ENCODE data around the gene ZCCHC9. TPM values are rescaled to one million over a fixed set of nuclear protein-coding genes. Genes with fewer than 3 reads are reported as not detected.
"Not testable (repeated sequence)": the region's sequence is repeated elsewhere in the genome, so short reads cannot be mapped to it uniquely, and the experiment has no call there.

The ZCCHC9 gene
- total and polyA plus RNA-seq, 4 experiments from 2014 or later = 20.0 to 26.1 (median 25.2) TPM

DNA sequence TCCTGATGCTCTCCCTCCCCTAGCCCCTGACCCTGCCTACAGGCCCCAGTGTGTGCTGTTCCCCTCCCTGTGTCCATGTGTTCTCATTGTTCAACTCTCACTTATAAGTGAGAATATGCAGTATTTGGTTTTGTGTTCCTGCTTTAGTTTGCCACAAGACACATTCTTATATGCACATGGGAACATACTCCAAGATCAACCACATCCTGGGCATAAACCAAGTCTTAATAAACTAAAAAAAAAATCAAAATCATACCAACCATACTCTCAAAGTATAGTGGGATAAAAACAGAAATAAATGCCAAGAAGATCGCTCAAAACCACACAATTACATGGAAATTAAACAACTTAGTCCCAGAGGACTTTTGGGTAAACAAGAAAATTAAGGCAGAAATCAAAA, 11.2 kb upstream of the ZCCHC9 start:
- Mint-ChIP-seq H3K36me3 (peaks cover 21 to 28% of the 10 kb centered on the region in 2 donors), H3K9me3 (peaks cover 7 to 19% (median 13%) of the 10 kb centered on the region in 8 donors), H3K27me3 (no peaks in the 10 kb centered on the region), H3K27ac (peak overlapping the region in 2 of 7 donors; percentile 9 to 11), H3K4me1 (peaks cover 40 to 69% (median 58%) of the 10 kb centered on the region in 4 donors), H3K4me3 (no peak overlapping the region)
- CTCF ChIA-PET (ENCODE audit: partially characterized antibody) = interaction anchor here (1.4 kb wide), 1 partner anchor 9 kb away, joined by 5 read pairs; no protein-coding TSS in a partner anchor
- no peak overlapping the region for H3K27ac ChIP-seq (ENCODE audit: low read depth, low read length)
- intact Hi-C loops (cut with micrococcal nuclease) = no loop called here
- H3K9me3 ChIP-seq (ENCODE audit: control insufficient read depth in 1 of 2, low read length in 2 of 2) = no peaks in the 10 kb centered on the region
- no peaks in the 10 kb centered on the region for H3K27me3 ChIP-seq (ENCODE audit: insufficient read depth, low read length)
- DNase-seq = no peak
- POLR2A ChIA-PET (ENCODE audit: partially characterized antibody) = no interaction called here
- no peak overlapping the region for H3K4me3 ChIP-seq (ENCODE audit: low read length in 2 of 2)
- peaks cover 32% of the 10 kb centered on the region for H3K4me1 ChIP-seq (ENCODE audit: insufficient read depth, low read length)
- no peaks in the 10 kb centered on the region for H3K36me3 ChIP-seq (ENCODE audit: insufficient read depth, low read length)

DNA sequence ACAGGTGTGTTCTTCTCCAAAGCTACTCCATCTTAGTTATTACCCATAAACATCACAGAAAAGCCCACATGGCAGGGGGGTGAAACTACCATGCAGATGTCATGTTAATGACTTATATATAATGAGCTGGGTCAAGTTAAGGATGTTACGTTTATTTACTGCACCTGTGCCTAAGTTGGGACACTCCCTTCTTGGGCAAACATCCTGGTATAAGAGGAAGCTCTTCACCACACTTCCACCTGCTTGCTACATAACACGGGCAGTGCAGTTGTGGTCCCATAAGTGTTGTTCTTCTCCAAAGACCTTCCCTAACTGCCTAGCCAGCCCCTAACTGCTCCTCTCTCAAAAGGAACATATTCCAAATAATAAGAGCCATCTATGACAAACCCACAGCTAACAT, 9.3 kb upstream of the ZCCHC9 start:
- peak overlapping the region in 5 of 7 donors; percentile 24 to 94 (median 32) for H3K27ac Mint-ChIP-seq
- peaks cover 35 to 55% (median 47%) of the 10 kb centered on the region in 4 donors for H3K4me1 Mint-ChIP-seq
- H3K36me3 ChIP-seq (ENCODE audit: insufficient read depth, low read length) = no peaks in the 10 kb centered on the region
- intact Hi-C loops (cut with micrococcal nuclease) = no loop called here
- no peaks in the 10 kb centered on the region for H3K27me3 ChIP-seq (ENCODE audit: insufficient read depth, low read length)
- ChIA-PET POLR2A (ENCODE audit: partially characterized antibody) (interaction anchor here (1.6 kb wide), 1 partner anchor 9 kb away, joined by 7 read pairs; the partner anchor contains the start of gene ZCCHC9), CTCF (ENCODE audit: partially characterized antibody) (interaction anchor here (2.4 kb wide), 1 partner anchor 10 kb away, joined by 10 read pairs; the partner anchor contains the start of gene ZCCHC9)
- H3K4me3 Mint-ChIP-seq = peak overlapping the region in 6 of 8 donors; percentile 9 to 54 (median 30)
- H3K27ac ChIP-seq (ENCODE audit: low read depth, low read length) = no peak overlapping the region
- H3K4me1 ChIP-seq (ENCODE audit: insufficient read depth, low read length) = peaks cover 27% of the 10 kb centered on the region
- peak in 2 of 5 donors; percentile 15 to 22 for DNase-seq
- H3K9me3 ChIP-seq (ENCODE audit: control insufficient read depth in 1 of 2, low read length in 2 of 2) = no peaks in the 10 kb centered on the region
- no peak overlapping the region for H3K4me3 ChIP-seq (ENCODE audit: low read length in 2 of 2)
- peaks cover 7 to 19% (median 13%) of the 10 kb centered on the region in 8 donors for H3K9me3 Mint-ChIP-seq
- no peaks in the 10 kb centered on the region for H3K27me3 Mint-ChIP-seq
- peaks cover 21 to 28% of the 10 kb centered on the region in 2 donors for H3K36me3 Mint-ChIP-seq

DNA sequence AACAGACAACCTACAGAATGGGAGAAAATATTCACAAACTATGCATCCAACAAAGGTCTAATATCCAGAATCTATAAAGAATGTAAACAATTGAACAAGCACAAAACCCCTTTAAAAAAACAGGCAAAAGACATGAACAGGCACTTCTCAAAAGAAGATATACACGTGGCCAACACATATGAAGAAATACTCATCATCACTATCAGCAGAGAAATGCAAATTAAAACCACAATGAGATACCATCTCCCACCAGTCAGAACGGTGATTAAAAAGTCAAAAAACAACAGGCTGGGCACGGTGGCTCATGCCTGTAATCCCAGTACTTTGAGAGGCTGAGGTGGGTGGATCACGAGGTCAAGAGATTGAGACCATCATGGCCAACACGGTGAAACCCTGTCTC, 7.4 kb upstream of the ZCCHC9 start:
- POLR2A ChIA-PET (ENCODE audit: partially characterized antibody); H3K9me3 ChIP-seq (ENCODE audit: control insufficient read depth in 1 of 2, low read length in 2 of 2); intact Hi-C loops (cut with micrococcal nuclease); H3K4me3 ChIP-seq (ENCODE audit: low read length in 2 of 2); DNase-seq; H3K27ac ChIP-seq (ENCODE audit: low read depth, low read length); H3K36me3 ChIP-seq (ENCODE audit: insufficient read depth, low read length); H3K27ac Mint-ChIP-seq; H3K27me3 ChIP-seq (ENCODE audit: insufficient read depth, low read length); H3K27me3 Mint-ChIP-seq; CTCF ChIA-PET (ENCODE audit: partially characterized antibody): not testable (repeated sequence)
- H3K4me1 Mint-ChIP-seq = peaks cover 29 to 57% (median 49%) of the 10 kb centered on the region in 4 donors
- H3K4me1 ChIP-seq (ENCODE audit: insufficient read depth, low read length) = peaks cover 17% of the 10 kb centered on the region
- H3K9me3 Mint-ChIP-seq = peaks cover 7 to 19% (median 13%) of the 10 kb centered on the region in 8 donors
- H3K4me3 Mint-ChIP-seq = peak overlapping the region in 1 of 8 donors; percentile 47
- H3K36me3 Mint-ChIP-seq = peaks cover 21 to 26% of the 10 kb centered on the region in 2 donors

DNA sequence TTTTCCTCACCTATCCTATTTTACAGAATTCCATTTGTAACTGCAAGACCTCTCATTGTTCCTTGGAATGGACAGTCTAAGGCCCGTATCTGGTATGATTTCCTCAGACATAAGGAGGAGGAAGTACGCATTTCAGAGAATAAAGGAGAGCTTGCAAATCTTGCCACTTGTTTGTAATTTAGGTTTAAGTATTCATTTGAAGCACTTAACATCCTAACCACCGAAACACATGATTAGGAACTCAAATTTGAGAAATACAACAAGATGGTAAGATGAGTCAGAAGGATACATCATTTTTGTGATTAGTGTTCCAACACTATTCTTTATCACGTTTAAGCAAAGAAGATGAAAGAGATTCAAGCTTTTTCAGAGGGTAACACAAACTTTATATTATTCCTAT, 3.9 kb upstream of the ZCCHC9 start:
- Mint-ChIP-seq H3K27me3 (no peaks in the 10 kb centered on the region), H3K36me3 (peaks cover 11 to 12% of the 10 kb centered on the region in 2 donors), H3K4me1 (peaks cover 27 to 53% (median 42%) of the 10 kb centered on the region in 4 donors), H3K27ac (no peak overlapping the region), H3K9me3 (peaks cover 0 to 7% (median 4%) of the 10 kb centered on the region in 8 donors), H3K4me3 (no peak overlapping the region)
- no peak for DNase-seq
- no peak overlapping the region for H3K4me3 ChIP-seq (ENCODE audit: low read length in 2 of 2)
- no peaks in the 10 kb centered on the region for H3K9me3 ChIP-seq (ENCODE audit: control insufficient read depth in 1 of 2, low read length in 2 of 2)
- no peak overlapping the region for H3K27ac ChIP-seq (ENCODE audit: low read depth, low read length)
- H3K4me1 ChIP-seq (ENCODE audit: insufficient read depth, low read length) = peaks cover 27% of the 10 kb centered on the region
- ChIA-PET POLR2A (ENCODE audit: partially characterized antibody) (interaction anchor here (2.1 kb wide), 1 partner anchor 981 kb away, joined by 4 read pairs; the partner anchor contains the start of gene RPS23), CTCF (ENCODE audit: partially characterized antibody) (interaction anchor here (1.6 to 3.6 kb wide), 2 partner anchors 10 to 929 kb away, joined by 3 to 20 read pairs; no protein-coding TSS in a partner anchor)
- no peaks in the 10 kb centered on the region for H3K27me3 ChIP-seq (ENCODE audit: insufficient read depth, low read length)
- intact Hi-C loops (cut with micrococcal nuclease) = loop anchor here (5.0 kb wide), 2 partner anchors 610 to 1785 kb away; partner anchors contain the start of gene HOMER1
- no peaks in the 10 kb centered on the region for H3K36me3 ChIP-seq (ENCODE audit: insufficient read depth, low read length)

DNA sequence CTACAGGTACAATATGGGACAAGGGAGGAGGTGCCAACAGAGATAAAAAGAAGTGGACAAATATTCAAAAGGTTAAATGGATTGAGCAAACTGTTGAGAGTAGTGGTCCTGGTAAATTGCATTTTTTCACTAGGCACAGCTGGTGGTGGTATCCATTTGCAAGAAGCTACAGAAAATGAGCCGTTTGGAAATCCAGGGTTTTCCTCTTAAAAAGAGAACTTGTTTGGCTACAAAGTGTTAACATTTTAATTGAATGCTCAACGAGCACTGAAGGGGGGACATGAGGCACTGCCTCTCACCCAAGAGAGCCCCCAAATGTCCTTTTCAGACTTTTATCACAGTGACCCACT, 491 bp upstream of the ZCCHC9 start:
- H3K4me1 Mint-ChIP-seq = peaks cover 30 to 67% (median 47%) of the 10 kb centered on the region in 4 donors
- H3K27ac Mint-ChIP-seq = peak overlapping the region; percentile 87 to 99 (median 97)

DNA sequence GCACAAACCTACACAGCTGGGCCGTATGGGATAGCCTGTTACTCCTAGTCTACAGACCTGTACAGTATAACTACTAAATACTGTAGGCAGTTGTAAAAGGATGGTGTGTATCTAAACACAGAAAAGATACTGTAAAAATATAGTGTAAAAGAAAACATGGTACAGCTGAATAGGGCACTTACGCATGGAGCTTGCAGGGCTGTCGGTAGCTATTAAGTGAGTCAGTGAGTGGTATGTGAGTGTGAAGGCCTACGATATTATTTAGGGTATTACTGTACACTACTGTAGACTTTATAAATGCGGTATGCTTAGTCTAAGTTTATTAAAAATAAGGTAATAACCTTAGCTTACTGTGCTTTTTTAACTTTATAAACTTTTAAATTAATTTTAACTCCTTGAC, 1.2 kb downstream of the ZCCHC9 start:
- Mint-ChIP-seq H3K36me3 (peaks cover 6 to 20% of the 10 kb centered on the region in 2 donors), H3K9me3 (no peaks in the 10 kb centered on the region), H3K27me3 (no peaks in the 10 kb centered on the region), H3K27ac (peak overlapping the region in 6 of 7 donors; percentile 57 to 97 (median 78)), H3K4me3 (peak overlapping the region; percentile 91 to 99 (median 94)), H3K4me1 (peaks cover 30 to 61% (median 45%) of the 10 kb centered on the region in 4 donors)
- peak overlapping the region in 1 of 2 donors; percentile 98 for H3K4me3 ChIP-seq (ENCODE audit: low read length in 2 of 2)
- H3K4me1 ChIP-seq (ENCODE audit: insufficient read depth, low read length) = peaks cover 30% of the 10 kb centered on the region
- H3K27me3 ChIP-seq (ENCODE audit: insufficient read depth, low read length) = no peaks in the 10 kb centered on the region
- H3K36me3 ChIP-seq (ENCODE audit: insufficient read depth, low read length) = no peaks in the 10 kb centered on the region
- DNase-seq = no peak
- intact Hi-C loops (cut with micrococcal nuclease) = loop anchor here (5.0 to 10.0 kb wide), 3 partner anchors 340 to 1688 kb away; partner anchors contain the start of genes FAM151B, RASGRF2 and TENT2
- H3K9me3 ChIP-seq (ENCODE audit: control insufficient read depth in 1 of 2, low read length in 2 of 2) = no peaks in the 10 kb centered on the region
- ChIA-PET POLR2A (ENCODE audit: partially characterized antibody) (interaction anchor here (1.1 to 2.5 kb wide), 5 partner anchors 156 to 1690 kb away, joined by 3 to 14 read pairs (median 3); partner anchors contain the start of genes ATG10, RPS23, SSBP2 and TENT2), CTCF (ENCODE audit: partially characterized antibody) (interaction anchor here (1.0 to 2.6 kb wide), 5 partner anchors 8 to 536 kb away, joined by 3 to 10 read pairs (median 4); no protein-coding TSS in a partner anchor)
- H3K27ac ChIP-seq (ENCODE audit: low read depth, low read length) = no peak overlapping the region

More for the DNA sequence above, 491 bp upstream of the ZCCHC9 start:
- Histone ChIP-seq H3K9me3 (ENCODE audit: control insufficient read depth in 1 of 2, low read length in 2 of 2) (no peaks in the 10 kb centered on the region), H3K27me3 (ENCODE audit: insufficient read depth, low read length) (no peaks in the 10 kb centered on the region), H3K4me3 (ENCODE audit: low read length in 2 of 2) (peak overlapping the region; percentile 98 to 99), H3K36me3 (ENCODE audit: insufficient read depth, low read length) (no peaks in the 10 kb centered on the region), H3K27ac (ENCODE audit: low read depth, low read length) (peak overlapping the region; percentile 83), H3K4me1 (ENCODE audit: insufficient read depth, low read length) (peaks cover 30% of the 10 kb centered on the region)
- H3K9me3 Mint-ChIP-seq = no peaks in the 10 kb centered on the region
- DNase-seq = no peak
- H3K36me3 Mint-ChIP-seq = peaks cover 6 to 20% of the 10 kb centered on the region in 2 donors
- H3K4me3 Mint-ChIP-seq = peak overlapping the region; percentile 91 to 99 (median 94)
- POLR2A ChIA-PET (ENCODE audit: partially characterized antibody) = interaction anchor here (1.3 to 2.5 kb wide), 4 partner anchors 9 to 978 kb away, joined by 3 to 10 read pairs (median 6); partner anchors contain the start of genes DHFR and RPS23
- H3K27me3 Mint-ChIP-seq = no peaks in the 10 kb centered on the region
- intact Hi-C loops (cut with micrococcal nuclease) = loop anchor here (1.0 to 10.0 kb wide), 7 partner anchors 339 to 1686 kb away; partner anchors contain the start of genes ATG10, FAM151B, RASGRF2 and RPS23
- CTCF ChIA-PET (ENCODE audit: partially characterized antibody) = interaction anchor here (0.8 to 3.6 kb wide), 7 partner anchors 9 to 767 kb away, joined by 3 to 20 read pairs (median 3); partner anchors contain the start of gene SSBP2

DNA sequence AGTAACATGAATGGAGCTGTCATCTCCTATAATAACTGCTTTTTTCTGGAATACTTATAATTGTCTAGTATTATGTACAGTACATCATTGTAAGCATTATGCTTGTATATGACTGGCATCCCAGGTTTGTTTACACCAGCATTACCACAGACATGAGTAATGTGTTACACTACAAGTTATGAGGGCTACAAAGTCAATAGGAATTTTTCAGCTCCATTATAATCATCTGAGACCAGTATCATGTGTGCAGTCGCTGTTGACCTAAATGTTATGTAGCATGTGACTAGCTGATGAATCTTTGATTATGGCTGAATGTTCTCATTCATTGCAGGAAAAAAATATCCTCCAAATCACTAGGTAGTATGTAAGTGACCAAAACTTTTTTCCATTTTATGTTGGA, 2.2 kb downstream of the ZCCHC9 start:
- Mint-ChIP-seq H3K4me3 (peak overlapping the region in 5 of 8 donors; percentile 9 to 57 (median 43)), H3K9me3 (no peaks in the 10 kb centered on the region), H3K4me1 (peaks cover 30 to 57% (median 41%) of the 10 kb centered on the region in 4 donors), H3K36me3 (peaks cover 6 to 22% of the 10 kb centered on the region in 2 donors), H3K27me3 (no peaks in the 10 kb centered on the region), H3K27ac (peak overlapping the region in 4 of 7 donors; percentile 3 to 80 (median 38))
- H3K4me1 ChIP-seq (ENCODE audit: insufficient read depth, low read length) = peaks cover 30% of the 10 kb centered on the region
- H3K36me3 ChIP-seq (ENCODE audit: insufficient read depth, low read length) = no peaks in the 10 kb centered on the region
- intact Hi-C loops (cut with micrococcal nuclease) = loop anchor here (5.0 to 10.0 kb wide), 3 partner anchors 341 to 1689 kb away; partner anchors contain the start of genes FAM151B, RASGRF2 and TENT2
- ChIA-PET POLR2A (ENCODE audit: partially characterized antibody) (interaction anchor here (2.3 kb wide), 1 partner anchor 447 kb away, joined by 14 read pairs; the partner anchor contains the start of gene SSBP2), CTCF (ENCODE audit: partially characterized antibody) (no interaction called here)
- no peaks in the 10 kb centered on the region for H3K9me3 ChIP-seq (ENCODE audit: control insufficient read depth in 1 of 2, low read length in 2 of 2)
- H3K4me3 ChIP-seq (ENCODE audit: low read length in 2 of 2) = no peak overlapping the region
- H3K27ac ChIP-seq (ENCODE audit: low read depth, low read length) = no peak overlapping the region
- no peaks in the 10 kb centered on the region for H3K27me3 ChIP-seq (ENCODE audit: insufficient read depth, low read length)
- no peak for DNase-seq

Data from CD4-positive, alpha-beta memory T cell (primary cell).